Measurements from ENCODE around the gene EVX1.

DNA sequence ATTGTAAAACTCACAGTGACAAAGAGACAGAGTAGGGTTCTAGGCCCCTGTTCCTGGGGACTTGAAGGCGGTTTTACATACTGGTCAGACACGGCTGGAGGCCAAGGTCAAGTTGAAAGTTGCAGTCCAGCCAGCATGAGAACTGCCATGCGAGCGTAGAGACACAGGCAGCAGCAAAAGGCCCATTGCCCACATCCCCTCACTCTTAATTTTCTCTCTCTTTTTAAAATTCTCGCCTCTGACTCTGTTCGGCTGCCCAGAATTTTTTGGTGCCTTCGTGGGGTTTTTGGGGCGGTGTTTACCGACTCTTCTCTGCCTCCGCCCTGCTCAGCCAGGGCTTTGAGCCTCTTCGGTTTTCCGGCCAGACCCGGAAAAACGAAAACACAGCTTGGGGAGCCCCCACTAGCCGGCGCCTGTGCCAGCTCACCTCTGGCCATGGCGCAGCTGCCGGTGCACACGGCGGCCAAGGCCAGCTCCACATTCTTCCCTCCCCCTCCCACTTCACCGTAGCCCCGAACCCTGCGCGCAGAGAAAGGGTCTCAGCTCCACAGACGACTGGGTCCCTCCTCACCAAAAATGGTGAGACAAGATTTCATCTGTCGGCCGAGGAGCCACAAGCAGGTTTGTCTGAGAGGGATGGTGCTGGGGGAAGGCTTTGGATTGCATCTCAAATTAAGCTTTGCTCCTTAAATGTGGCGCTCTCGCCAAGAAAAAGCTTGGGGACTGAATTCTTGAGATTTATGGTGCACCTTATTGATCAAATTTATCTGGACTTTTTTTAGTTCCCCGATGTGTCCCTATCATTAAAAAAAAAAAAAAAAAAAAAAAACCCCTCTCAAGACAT is 40.4 kb upstream of the EVX1 start:
- TF ChIP-seq, protein P1, sequence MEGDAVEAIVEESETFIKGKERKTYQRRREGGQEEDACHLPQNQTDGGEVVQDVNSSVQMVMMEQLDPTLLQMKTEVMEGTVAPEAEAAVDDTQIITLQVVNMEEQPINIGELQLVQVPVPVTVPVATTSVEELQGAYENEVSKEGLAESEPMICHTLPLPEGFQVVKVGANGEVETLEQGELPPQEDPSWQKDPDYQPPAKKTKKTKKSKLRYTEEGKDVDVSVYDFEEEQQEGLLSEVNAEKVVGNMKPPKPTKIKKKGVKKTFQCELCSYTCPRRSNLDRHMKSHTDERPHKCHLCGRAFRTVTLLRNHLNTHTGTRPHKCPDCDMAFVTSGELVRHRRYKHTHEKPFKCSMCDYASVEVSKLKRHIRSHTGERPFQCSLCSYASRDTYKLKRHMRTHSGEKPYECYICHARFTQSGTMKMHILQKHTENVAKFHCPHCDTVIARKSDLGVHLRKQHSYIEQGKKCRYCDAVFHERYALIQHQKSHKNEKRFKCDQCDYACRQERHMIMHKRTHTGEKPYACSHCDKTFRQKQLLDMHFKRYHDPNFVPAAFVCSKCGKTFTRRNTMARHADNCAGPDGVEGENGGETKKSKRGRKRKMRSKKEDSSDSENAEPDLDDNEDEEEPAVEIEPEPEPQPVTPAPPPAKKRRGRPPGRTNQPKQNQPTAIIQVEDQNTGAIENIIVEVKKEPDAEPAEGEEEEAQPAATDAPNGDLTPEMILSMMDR (IDR thresholded peaks at IDR 0.05) = no peak
- TF ChIP-seq, protein P2, sequence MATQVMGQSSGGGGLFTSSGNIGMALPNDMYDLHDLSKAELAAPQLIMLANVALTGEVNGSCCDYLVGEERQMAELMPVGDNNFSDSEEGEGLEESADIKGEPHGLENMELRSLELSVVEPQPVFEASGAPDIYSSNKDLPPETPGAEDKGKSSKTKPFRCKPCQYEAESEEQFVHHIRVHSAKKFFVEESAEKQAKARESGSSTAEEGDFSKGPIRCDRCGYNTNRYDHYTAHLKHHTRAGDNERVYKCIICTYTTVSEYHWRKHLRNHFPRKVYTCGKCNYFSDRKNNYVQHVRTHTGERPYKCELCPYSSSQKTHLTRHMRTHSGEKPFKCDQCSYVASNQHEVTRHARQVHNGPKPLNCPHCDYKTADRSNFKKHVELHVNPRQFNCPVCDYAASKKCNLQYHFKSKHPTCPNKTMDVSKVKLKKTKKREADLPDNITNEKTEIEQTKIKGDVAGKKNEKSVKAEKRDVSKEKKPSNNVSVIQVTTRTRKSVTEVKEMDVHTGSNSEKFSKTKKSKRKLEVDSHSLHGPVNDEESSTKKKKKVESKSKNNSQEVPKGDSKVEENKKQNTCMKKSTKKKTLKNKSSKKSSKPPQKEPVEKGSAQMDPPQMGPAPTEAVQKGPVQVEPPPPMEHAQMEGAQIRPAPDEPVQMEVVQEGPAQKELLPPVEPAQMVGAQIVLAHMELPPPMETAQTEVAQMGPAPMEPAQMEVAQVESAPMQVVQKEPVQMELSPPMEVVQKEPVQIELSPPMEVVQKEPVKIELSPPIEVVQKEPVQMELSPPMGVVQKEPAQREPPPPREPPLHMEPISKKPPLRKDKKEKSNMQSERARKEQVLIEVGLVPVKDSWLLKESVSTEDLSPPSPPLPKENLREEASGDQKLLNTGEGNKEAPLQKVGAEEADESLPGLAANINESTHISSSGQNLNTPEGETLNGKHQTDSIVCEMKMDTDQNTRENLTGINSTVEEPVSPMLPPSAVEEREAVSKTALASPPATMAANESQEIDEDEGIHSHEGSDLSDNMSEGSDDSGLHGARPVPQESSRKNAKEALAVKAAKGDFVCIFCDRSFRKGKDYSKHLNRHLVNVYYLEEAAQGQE (IDR thresholded peaks at IDR 0.05; ENCODE audit: insufficient read depth in 1 of 2, low read depth in 2 of 2, low read length in 1 of 2) = no peak
- TF ChIP-seq POLR2AphosphoS5 (IDR thresholded peaks at IDR 0.05; ENCODE audit: low read depth, low read length) = no peak

All from Panc1 (cell line).